Measurements from ENCODE around the gene TRPC4AP.

DNA sequence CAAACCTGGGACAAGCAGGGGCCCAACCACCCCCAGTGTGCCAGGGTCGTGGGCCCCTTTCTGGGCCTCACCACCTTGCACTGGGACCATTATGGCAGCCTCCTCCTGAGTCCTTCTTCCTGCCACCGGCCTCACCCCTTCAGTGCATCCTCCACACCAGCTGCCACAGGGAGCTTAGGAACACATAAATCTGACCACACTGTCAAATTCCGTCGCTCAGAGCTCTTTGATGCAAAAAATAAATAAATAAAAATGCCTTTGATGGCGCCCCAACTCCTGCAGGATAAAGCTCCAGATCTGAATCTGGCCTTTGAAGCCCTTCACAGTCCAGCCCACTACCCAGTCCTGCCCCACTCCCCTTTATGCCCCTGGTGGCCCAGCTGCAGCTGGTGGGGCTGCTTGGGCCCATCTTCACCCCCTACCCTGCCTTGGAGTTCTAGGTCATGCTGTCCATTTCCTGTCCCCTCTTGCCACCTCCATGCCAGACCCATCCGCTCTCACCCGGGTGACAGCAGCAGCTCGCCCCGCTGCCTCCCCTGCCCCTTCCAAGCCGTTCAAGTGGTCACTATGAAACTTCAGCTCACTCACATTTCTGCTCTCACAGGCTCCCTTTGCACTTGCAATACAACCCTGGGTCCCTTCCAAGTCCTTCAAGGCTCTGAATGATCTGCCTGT lies 120.9 kb downstream of the TRPC4AP start:
- TF ChIP-seq, protein P1, sequence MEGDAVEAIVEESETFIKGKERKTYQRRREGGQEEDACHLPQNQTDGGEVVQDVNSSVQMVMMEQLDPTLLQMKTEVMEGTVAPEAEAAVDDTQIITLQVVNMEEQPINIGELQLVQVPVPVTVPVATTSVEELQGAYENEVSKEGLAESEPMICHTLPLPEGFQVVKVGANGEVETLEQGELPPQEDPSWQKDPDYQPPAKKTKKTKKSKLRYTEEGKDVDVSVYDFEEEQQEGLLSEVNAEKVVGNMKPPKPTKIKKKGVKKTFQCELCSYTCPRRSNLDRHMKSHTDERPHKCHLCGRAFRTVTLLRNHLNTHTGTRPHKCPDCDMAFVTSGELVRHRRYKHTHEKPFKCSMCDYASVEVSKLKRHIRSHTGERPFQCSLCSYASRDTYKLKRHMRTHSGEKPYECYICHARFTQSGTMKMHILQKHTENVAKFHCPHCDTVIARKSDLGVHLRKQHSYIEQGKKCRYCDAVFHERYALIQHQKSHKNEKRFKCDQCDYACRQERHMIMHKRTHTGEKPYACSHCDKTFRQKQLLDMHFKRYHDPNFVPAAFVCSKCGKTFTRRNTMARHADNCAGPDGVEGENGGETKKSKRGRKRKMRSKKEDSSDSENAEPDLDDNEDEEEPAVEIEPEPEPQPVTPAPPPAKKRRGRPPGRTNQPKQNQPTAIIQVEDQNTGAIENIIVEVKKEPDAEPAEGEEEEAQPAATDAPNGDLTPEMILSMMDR (conservative IDR thresholded peaks at IDR 0.05; ENCODE audit: low read length), result no peak
- TF ChIP-seq EZH2phosphoT487 (IDR thresholded peaks at IDR 0.05; ENCODE audit: borderline replicate concordance), result no peak

All from Loucy (cell line).